ENCODE data around the gene ACBD4. TPM values are rescaled to one million over a fixed set of nuclear protein-coding genes. Genes with fewer than 3 reads are reported as not detected.

Gene ACBD4
- total RNA-seq, 4 donors from 2014 or later: 15.0 to 28.8 (median 23.5) TPM

- no peak overlapping the region for H3K4me3 ChIP-seq
- no peaks in the 10 kb centered on the region for H3K4me1 ChIP-seq
- no peak overlapping the region for H3K27ac ChIP-seq
- no peaks in the 10 kb centered on the region for H3K9me3 ChIP-seq
- H3K27me3 ChIP-seq: no peaks in the 10 kb centered on the region
- ATAC-seq: no peak
- TF ChIP-seq POLR2AphosphoS5 (IDR thresholded peaks at IDR 0.05) (no peak), POLR2A (IDR thresholded peaks at IDR 0.05) (no peak), EP300 (IDR thresholded peaks at IDR 0.05) (no peak), CTCF (IDR thresholded peaks at IDR 0.05) (no peak)
- H3K36me3 ChIP-seq: no peaks in the 10 kb centered on the region
- WGBS, 2 donors (ENCODE audit: low coverage in 1 of 2): 72 to 74% methylated on average over 6 to 11 of the region's 11 CpGs
These were observed 55.2 kb downstream of the ACBD4 start for GRCh38 chr17:45190503-45191255.

Small RNA genes within 50 kb of the gene (small RNA-seq; reads per million reads assigned to genes)
- 0 to 0.64 (median 0.27) reads per million in 4 donors for gene MIR6784

Other genes starting within 250 kb of the ACBD4 start
- 10 to 100 TPM; 45.1 to 71.2 (median 57.8) TPM for gene EFTUD2, start 236.2 kb upstream of the ACBD4 start, total RNA-seq
- 1 to 10 TPM in 2 of 4 donors, under 1 TPM in 1, not detected in 1; 0.77 to 3.8 (median 1.1) TPM for gene GFAP, start 220.2 kb upstream of the ACBD4 start, total RNA-seq
- gene KIF18B, start 187.9 kb upstream of the ACBD4 start, total RNA-seq: under 1 TPM in 3 of 4 donors, not detected in 1; 0.08 to 0.35 (median 0.27) TPM
- gene C1QL1, start 167.4 kb upstream of the ACBD4 start, total RNA-seq: 1 to 10 TPM; 4.1 to 7.1 (median 5.0) TPM
- gene DCAKD, start 84.1 kb upstream of the ACBD4 start, total RNA-seq: 10 to 100 TPM; 50.3 to 68.2 (median 58.0) TPM
- gene NMT1, start 74.4 kb upstream of the ACBD4 start, total RNA-seq: 100 to 1,000 TPM in 1 of 4 donors, 10 to 100 TPM in 3; 63.5 to 129 (median 69.1) TPM
- 100 to 1,000 TPM in 2 of 4 donors, 10 to 100 TPM in 2; 50.4 to 147 (median 81.8) TPM for gene PLCD3, start 3.2 kb upstream of the ACBD4 start, total RNA-seq
- 10 to 100 TPM; 48.3 to 56.3 (median 53.8) TPM for gene HEXIM1, start 12.8 kb downstream of the ACBD4 start, total RNA-seq
- 10 to 100 TPM in 1 of 4 donors, 1 to 10 TPM in 3; 3.8 to 11.1 (median 8.6) TPM for gene HEXIM2, start 26.2 kb downstream of the ACBD4 start, total RNA-seq
- 10 to 100 TPM; 12.0 to 21.9 (median 14.9) TPM for gene FMNL1, start 86.2 kb downstream of the ACBD4 start, total RNA-seq
- gene SPATA32, start 126.4 kb downstream of the ACBD4 start, total RNA-seq: not detected
- gene MAP3K14, start 181.3 kb downstream of the ACBD4 start, total RNA-seq: 10 to 100 TPM in 3 of 4 donors, 1 to 10 TPM in 1; 8.5 to 17.5 (median 13.5) TPM

Data from gastroesophageal sphincter (tissue), 4 donors.